Activated T-cell treated with anti-CD3 and anti-CD28 coated beads, Interleukin-2, amount 50 U/mL, for 4 hours (primary cell): Measurements from ENCODE around the gene CD96. TPM values are rescaled to one million over a fixed set of nuclear protein-coding genes. Genes with fewer than 3 reads are reported as not detected.

Experiments used
- ATAC-seq, 2 donors: fragments of 200-7000 bp; cut with Tn5 transposase; one replicate each; pipeline ENCODE4 v1.10.0; 2021
- DNase-seq: peaks from one replicate; pipeline ENCODE4 v3.0.0-alpha.2; 2020
- H3K27me3 Mint-ChIP-seq: one replicate; pipeline ENCODE4 v1.8.0; 2021; ENCODE audit warnings: low read depth, mixed read lengths
- H3K36me3 Mint-ChIP-seq: one replicate; pipeline ENCODE4 v1.8.0; 2022; ENCODE audit warnings: mixed read lengths; ENCODE audit not compliant: insufficient read depth
- H3K4me1 Mint-ChIP-seq: one replicate; pipeline ENCODE4 v1.8.0; 2021; ENCODE audit warnings: low read depth, mixed read lengths
- H3K4me3 Mint-ChIP-seq: one replicate; pipeline ENCODE4 v1.8.0; 2021; ENCODE audit warnings: mild to moderate bottlenecking, moderate library complexity, mixed read lengths
- H3K9me3 Mint-ChIP-seq: one replicate; pipeline ENCODE4 v1.8.0; 2021; ENCODE audit warnings: mixed read lengths
- total RNA-seq, 3 donors: library from RNA; stranded (reverse); gene quantifications; one replicate each; pipeline ENCODE4 v1.2.1, GENCODE V29; 2021

The CD96 gene
- total RNA-seq, 3 donors from 2014 or later = 21.4 to 28.3 (median 25.2) TPM

DNA sequence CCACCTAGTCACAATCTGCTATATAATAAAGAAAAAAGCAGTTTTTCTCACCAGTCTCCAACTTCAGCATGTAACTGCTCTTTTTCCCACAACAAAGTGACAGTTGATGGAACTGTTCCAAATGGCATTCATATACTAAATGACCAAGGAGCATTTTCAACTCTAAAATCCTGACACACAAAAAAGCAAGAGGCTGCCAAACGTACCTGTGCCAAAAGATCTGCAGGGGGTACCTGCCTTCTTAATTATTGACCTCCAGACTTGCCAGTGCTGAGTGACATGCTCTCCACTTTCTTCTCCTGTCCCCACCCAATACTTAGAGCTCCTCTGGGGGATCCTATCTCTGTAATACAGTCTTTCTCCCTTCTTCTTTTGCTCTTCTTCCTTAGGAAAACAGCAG, 35.1 kb downstream of the CD96 start:
- no peaks in the 10 kb centered on the region for H3K9me3 Mint-ChIP-seq
- ATAC-seq (no peak), DNase-seq (no peak)
- H3K4me1 Mint-ChIP-seq = peaks cover 70% of the 10 kb centered on the region
- no peak overlapping the region for H3K4me3 Mint-ChIP-seq
- no peaks in the 10 kb centered on the region for H3K27me3 Mint-ChIP-seq
- H3K36me3 Mint-ChIP-seq = peaks cover 45% of the 10 kb centered on the region

DNA sequence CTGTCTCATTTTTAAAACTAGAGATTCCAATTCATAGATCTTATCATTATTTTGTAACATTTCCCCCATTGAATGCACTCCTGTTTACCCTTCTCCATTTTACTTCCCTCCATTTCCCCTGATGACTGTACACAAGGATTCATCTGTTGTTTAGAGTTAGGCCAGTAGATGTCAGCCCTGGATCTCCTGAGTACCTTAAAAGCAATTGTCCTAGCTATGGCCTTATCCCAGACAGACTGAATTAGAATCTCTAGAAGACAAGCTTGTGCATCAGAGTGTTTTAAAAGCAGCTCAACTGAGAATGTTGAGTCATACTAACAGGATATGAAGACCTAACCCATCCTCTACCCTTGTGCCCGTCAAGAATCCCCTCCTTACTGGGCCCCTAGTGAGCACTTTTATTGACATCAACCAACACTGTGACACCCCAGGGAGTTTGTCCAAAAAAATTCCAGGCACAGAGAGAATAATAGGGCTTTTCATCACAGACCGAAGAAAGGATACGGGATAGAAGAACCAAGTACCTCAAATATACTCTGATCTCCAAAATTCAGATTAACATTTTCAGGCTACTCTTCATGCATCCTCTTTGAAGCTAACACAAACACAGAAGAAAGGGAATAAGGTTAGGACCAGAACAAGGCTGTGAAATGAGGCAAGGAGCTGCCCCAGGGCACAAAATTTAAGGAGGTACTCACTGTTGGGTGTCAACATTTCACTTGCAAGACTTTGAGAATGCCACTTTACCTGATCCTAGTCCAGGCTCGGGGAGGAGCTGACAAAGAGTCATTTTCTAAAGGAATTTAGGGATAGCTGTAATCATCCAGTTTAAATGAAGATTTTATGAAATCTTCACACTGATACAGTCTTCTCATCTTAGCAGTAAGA, 36.0 kb downstream of the CD96 start:
- ATAC-seq (peak; percentile 85 to 88), DNase-seq (no peak)
- no peak overlapping the region for H3K4me3 Mint-ChIP-seq
- no peaks in the 10 kb centered on the region for H3K27me3 Mint-ChIP-seq
- peaks cover 53% of the 10 kb centered on the region for H3K36me3 Mint-ChIP-seq
- H3K4me1 Mint-ChIP-seq = peaks cover 70% of the 10 kb centered on the region
- H3K9me3 Mint-ChIP-seq = no peaks in the 10 kb centered on the region

DNA sequence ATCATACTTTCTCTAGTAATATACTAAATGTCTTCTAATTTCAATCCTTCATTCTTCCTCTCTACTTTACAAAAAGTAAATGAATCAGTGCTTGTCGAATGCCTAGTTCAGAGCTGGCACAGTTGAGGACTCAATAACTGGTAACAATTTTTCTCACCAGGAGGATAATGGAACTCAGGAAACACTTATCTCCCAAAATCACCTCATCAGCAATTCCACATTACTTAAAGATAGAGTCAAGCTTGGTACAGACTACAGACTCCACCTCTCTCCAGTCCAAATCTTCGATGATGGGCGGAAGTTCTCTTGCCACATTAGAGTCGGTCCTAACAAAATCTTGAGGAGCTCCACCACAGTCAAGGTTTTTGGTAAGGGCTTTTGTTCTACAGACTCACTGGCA, 36.9 kb downstream of the CD96 start:
- DNase-seq (no peak), ATAC-seq (no peak)
- H3K36me3 Mint-ChIP-seq = peaks cover 55% of the 10 kb centered on the region
- H3K4me3 Mint-ChIP-seq = no peak overlapping the region
- H3K4me1 Mint-ChIP-seq = peaks cover 67% of the 10 kb centered on the region
- H3K9me3 Mint-ChIP-seq = no peaks in the 10 kb centered on the region
- no peaks in the 10 kb centered on the region for H3K27me3 Mint-ChIP-seq

DNA sequence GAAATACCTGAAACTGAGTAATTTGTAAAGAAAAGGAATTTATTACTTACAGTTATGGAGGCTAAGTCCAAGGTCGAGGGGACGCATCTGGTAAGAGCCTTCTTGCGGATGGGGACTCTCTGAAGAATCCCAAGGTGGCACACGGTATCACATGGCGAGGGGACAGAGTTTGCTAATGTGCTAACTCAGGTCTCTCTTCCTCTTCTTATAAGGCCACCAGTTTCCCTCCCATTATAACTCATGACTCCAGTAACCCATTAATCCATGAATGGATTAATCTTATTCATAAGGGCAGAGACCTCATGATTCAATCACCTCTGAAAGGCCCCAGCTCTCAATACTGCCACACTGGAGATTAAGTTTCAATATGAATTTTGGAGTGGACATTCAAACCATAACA, 37.5 kb downstream of the CD96 start:
- Mint-ChIP-seq H3K36me3 (peaks cover 61% of the 10 kb centered on the region), H3K9me3 (no peaks in the 10 kb centered on the region), H3K4me3 (no peak overlapping the region), H3K4me1 (peaks cover 69% of the 10 kb centered on the region), H3K27me3 (no peaks in the 10 kb centered on the region)
- ATAC-seq = no peak
- DNase-seq = no peak

DNA sequence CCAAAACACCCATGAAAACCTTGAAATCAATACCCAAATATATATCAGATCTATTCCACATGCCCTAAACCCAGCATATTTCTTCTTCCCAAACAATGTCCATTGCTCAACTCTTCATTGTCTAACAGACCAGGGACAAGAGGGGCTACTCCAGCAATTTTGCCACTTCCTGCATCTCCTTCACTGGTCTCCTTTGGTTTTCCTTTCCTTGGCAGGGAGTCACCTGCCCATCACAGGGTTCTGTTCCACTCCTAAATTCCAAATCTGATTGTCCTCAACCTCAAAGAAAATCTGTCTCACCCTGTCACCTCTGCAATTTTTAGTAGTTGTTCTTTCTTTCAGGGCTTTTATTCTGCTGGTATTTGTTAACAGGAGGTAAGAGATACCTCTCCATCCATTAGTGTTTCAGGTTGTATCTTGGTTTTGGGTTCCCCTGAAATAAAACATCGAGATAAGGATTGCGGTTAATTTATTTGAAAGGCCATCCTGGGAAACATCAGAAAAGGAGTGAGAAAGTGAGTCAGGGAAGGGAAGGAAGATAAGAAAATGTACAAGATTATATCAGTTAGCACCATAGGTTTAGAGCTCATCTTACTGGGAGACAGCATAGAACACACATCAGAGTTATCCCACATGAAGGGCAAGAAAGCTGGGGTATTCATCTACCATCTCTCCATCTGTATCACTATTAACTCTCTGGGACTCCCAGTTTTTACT, 39.6 kb downstream of the CD96 start:
- Mint-ChIP-seq H3K36me3 (peaks cover 75% of the 10 kb centered on the region), H3K4me1 (peaks cover 76% of the 10 kb centered on the region), H3K4me3 (no peak overlapping the region), H3K27me3 (no peaks in the 10 kb centered on the region), H3K9me3 (peaks cover 4% of the 10 kb centered on the region)
- DNase-seq = no peak
- ATAC-seq = peak; percentile 19 to 55

DNA sequence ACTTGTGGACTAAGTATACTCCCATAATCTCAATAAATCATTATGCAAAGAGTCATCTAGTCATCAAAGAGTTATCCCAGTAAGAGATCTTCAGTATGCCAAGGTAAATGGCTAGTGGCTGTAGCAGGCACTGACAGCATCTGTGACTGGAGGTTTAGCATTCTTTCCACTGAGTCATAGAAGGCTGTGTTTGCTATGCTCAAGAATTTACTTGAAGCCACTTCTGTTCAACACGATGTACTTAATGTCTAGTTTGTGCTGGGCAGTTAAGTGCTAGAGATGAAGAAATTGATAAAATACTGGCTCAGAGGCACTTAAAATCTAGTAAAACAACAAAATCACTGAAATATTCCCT, 40.1 kb downstream of the CD96 start:
- H3K27me3 Mint-ChIP-seq = no peaks in the 10 kb centered on the region
- H3K4me3 Mint-ChIP-seq = no peak overlapping the region
- DNase-seq = no peak
- peaks cover 77% of the 10 kb centered on the region for H3K36me3 Mint-ChIP-seq
- peaks cover 8% of the 10 kb centered on the region for H3K9me3 Mint-ChIP-seq
- peak; percentile 62 to 69 for ATAC-seq
- H3K4me1 Mint-ChIP-seq = peaks cover 76% of the 10 kb centered on the region

DNA sequence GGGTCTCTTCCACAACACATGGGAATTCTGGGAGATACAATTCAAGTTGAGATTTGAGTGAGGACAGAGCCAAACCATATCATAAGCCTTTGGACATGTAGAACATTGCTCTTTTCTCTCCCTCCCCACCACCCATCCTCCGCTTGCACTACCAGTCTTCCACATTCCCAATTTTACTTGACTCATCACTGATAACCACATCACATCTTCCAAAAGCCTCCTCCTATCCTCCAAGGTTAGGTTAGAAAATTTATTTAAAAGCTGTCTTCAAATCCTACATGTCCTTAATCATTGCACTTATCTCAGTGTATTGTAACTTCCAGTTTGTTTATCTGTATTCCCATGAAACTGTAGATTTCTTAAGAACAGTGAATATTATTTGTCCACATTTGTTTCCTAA, 42.7 kb downstream of the CD96 start:
- ATAC-seq (no peak), DNase-seq (no peak)
- H3K4me1 Mint-ChIP-seq = peaks cover 71% of the 10 kb centered on the region
- H3K27me3 Mint-ChIP-seq = no peaks in the 10 kb centered on the region
- peaks cover 8% of the 10 kb centered on the region for H3K9me3 Mint-ChIP-seq
- H3K36me3 Mint-ChIP-seq = peaks cover 76% of the 10 kb centered on the region
- no peak overlapping the region for H3K4me3 Mint-ChIP-seq

DNA sequence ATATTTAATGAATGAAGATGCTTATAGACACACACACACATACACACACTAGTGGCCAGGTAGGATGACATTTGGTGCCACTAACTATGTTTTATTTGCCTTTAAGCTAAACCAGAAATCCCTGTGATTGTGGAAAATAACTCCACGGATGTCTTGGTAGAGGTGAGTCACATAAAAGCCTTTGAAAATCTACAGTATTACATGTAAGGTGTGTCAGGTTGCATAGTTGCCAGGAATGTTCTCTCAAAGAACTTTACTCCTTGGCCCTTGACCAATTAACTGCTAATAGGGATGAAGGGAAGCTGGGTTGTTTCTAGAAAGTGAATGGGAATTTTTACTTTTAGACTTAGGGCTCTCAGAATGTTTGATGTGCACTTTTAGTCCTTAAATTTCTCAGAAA, 43.2 kb downstream of the CD96 start:
- Mint-ChIP-seq H3K36me3 (peaks cover 71% of the 10 kb centered on the region), H3K4me3 (no peak overlapping the region), H3K27me3 (no peaks in the 10 kb centered on the region), H3K4me1 (peaks cover 71% of the 10 kb centered on the region), H3K9me3 (peaks cover 8% of the 10 kb centered on the region)
- DNase-seq = no peak
- ATAC-seq = no peak

DNA sequence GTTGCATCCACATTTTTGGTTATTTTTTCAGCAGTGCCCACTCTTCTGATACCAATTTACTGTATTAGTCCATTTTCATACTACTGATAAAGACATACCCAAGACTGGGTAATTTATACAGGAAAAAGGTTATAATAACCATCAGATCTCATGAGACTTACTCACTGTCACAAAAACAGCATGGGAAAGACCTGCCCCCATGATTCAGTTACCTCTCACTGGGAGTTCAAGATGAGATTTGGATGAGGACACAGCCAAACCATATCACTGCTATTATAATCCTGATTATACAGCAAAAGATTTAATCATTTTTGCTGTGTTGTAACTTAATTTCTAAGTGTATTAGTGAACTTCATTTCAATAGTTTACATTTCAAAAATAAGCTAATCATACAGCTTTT, 46.5 kb downstream of the CD96 start:
- Mint-ChIP-seq H3K27me3 (no peaks in the 10 kb centered on the region), H3K36me3 (peaks cover 59% of the 10 kb centered on the region), H3K4me3 (no peak overlapping the region), H3K9me3 (peaks cover 8% of the 10 kb centered on the region), H3K4me1 (peaks cover 55% of the 10 kb centered on the region)
- DNase-seq = no peak
- ATAC-seq = peak; percentile 36 to 46

DNA sequence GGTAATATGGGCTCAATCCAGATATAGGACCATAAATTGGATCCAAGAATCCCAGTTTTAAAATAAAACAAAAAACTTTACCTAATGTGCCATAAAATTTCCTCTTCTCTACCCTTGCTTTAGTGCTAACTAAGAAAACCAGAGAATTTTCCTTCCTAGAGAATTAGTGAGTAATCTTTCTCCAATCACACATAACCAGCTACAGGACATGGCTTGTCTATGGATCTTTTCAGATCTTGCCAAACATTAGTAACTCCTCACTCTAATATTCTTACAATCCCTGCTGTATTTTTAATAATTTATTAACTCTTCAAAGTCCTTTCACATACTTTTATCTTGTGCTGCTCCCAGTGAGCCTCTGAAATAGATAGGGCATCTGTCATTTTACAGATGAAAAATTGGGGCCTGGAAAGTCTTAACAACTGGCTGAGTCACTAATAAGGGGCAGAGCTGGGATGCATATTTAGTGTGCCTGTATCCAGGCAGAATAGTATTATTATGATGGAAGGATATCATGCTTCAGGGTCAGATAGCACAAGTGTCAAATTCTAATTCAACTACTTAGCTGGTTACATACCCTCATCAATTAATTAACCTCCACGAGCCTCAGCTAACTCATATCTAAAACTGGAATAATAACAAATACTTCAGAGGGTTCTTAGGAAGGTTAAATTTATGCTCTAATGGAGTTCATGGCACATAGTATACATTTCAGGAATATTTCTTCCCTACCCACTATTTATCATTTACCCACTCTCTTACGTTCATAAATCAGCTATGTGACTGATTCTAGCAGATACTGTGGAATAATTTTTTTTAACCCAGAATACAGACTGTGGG, 47.5 kb downstream of the CD96 start:
- Mint-ChIP-seq H3K36me3 (peaks cover 60% of the 10 kb centered on the region), H3K27me3 (no peaks in the 10 kb centered on the region), H3K9me3 (peaks cover 8% of the 10 kb centered on the region), H3K4me1 (peaks cover 61% of the 10 kb centered on the region), H3K4me3 (peak overlapping the region; percentile 37)
- ATAC-seq (no peak), DNase-seq (no peak)

DNA sequence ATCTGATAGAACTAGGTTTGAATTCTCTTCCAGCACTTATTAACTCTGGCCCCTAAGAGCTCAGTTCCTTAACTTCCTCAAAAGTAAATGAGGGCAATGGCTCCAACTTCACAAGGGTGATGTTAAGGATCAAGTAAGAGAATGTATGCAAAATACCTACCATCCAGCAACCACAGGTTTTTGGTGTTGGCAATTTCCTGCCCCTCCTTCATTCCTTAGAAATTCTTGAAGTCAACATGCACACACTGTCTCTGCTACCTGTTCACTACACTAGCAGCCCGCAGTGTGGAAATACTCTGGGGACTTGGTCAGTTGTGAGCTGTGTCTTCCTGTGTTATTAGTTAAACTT, 48.1 kb downstream of the CD96 start:
- DNase-seq (no peak), ATAC-seq (no peak)
- Mint-ChIP-seq H3K36me3 (peaks cover 62% of the 10 kb centered on the region), H3K4me3 (peak overlapping the region; percentile 37), H3K4me1 (peaks cover 61% of the 10 kb centered on the region), H3K27me3 (no peaks in the 10 kb centered on the region), H3K9me3 (peaks cover 8% of the 10 kb centered on the region)

DNA sequence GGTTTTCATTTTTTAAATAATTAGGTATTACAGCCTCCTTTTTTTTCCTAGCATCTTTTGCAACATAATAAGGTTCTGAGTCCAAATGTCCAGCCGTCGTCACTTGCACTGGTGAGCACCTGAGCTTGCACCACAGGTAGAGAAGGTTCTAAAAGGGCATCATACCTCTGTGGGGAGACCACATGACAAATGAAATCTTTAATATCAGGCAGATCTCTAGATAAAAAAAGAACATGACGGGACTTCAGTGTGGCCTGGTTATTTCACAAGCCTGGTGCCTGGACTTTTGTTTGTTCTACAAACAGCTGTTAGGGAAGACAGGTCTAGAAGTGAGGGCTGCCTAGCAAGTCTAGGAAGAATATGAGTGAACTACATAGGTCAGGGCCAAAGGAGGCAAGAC, 49.6 kb downstream of the CD96 start:
- ATAC-seq (no peak), DNase-seq (no peak)
- Mint-ChIP-seq H3K4me3 (peak overlapping the region; percentile 97), H3K4me1 (peaks cover 67% of the 10 kb centered on the region), H3K36me3 (peaks cover 55% of the 10 kb centered on the region), H3K9me3 (peaks cover 4% of the 10 kb centered on the region), H3K27me3 (no peaks in the 10 kb centered on the region)

DNA sequence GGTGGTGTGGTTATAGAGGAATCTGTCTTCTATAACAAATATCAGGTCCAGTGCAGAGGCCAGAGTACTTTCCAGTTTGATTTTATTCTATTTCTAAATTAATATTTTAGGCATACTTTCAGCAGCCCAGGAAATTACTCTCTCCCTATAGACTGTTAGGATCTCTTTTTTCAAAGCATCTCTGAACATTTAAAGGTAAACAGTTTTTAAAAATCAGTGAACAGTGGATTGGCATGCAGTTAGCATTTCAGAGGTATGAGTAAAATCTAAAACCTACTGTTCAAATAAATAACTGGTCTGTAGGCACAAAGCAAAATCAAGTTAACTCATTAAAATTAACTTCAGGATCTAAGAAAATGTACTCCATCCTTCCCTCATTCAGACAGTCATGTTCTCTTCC, 50.1 kb downstream of the CD96 start:
- Mint-ChIP-seq H3K9me3 (no peaks in the 10 kb centered on the region), H3K4me1 (peaks cover 67% of the 10 kb centered on the region), H3K36me3 (peaks cover 51% of the 10 kb centered on the region), H3K27me3 (no peaks in the 10 kb centered on the region), H3K4me3 (peak overlapping the region; percentile 97)
- ATAC-seq = no peak
- no peak for DNase-seq

DNA sequence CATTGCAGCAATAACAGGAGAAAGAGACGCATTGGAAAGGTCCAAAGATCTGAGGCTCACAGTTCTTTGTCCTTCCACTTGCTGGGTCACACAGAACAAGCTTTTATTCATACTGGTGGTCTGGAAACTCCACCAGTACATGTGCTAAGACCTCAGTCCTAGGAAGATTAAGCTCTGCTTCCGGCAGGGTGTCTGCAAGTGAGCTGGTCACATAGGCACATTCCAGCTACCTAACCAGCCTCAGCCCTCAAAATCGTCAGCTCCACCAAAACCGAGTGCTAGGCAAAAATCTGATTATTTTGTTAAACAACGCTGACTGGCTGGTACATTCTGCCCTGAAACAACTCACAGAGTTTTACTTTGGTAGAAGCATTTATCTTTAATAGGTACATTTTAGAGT, 50.9 kb downstream of the CD96 start:
- Mint-ChIP-seq H3K36me3 (peaks cover 52% of the 10 kb centered on the region), H3K4me3 (peak overlapping the region; percentile 97), H3K9me3 (no peaks in the 10 kb centered on the region), H3K27me3 (no peaks in the 10 kb centered on the region), H3K4me1 (peaks cover 68% of the 10 kb centered on the region)
- DNase-seq (no peak), ATAC-seq (no peak)
